NCI-H748 (cell line): ENCODE measurements around the gene STT3A.
"Not testable (repeated sequence)": the region's sequence is repeated elsewhere in the genome, so short reads cannot be mapped to it uniquely, and the experiment has no call there.

Experiments used
- DNase-seq: peaks from one replicate; lab custom pipeline; 2025; ENCODE audit not compliant: unreplicated experiment; lab: John Stamatoyannopoulos, UW

STT3A gene

DNA sequence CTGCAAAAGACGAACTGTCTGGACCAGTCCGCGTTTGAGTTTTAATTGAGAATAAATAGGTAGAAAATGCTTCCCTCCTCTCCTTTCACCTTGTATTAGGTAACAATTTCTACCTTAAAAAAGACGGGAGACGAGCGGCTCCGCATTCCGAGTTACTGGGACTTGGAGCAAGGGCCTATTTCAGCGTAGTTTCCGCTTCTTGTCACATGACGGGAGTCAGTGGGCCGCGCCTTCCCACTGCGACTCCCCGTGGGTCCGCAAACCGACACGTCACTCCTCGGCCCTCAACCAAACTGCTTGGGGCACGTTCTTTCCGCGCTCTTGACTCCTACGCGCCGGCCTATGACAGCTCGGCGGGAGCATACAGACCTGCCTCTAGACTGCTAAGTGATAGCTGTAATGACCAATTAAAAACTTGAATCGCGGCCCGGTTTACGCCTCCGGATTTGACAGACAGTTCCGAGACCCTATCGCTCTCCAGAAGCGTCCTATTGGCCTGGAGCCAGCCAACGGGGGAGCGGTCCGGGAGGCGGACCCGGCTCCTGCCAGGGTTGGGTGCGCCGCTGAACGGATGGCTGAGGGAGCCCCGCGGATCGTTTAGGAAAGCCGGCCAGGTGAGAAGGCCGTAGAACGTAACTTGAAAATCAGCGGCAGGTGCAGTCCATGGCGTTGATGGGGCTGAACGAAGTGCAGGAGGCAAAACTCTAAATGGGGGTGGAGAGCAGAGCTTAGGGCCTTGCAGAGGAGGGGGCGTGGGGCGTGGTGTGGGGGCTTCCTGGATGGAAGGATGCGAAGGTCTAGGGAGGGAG lies at the start of gene STT3A:
TSS of gene STT3A (plus strand) at position 548 of the 809 bp plus-strand sequence. CDS start 3,064 bp downstream, outside the sequence.
- DNase-seq, result peak; percentile 99

DNA sequence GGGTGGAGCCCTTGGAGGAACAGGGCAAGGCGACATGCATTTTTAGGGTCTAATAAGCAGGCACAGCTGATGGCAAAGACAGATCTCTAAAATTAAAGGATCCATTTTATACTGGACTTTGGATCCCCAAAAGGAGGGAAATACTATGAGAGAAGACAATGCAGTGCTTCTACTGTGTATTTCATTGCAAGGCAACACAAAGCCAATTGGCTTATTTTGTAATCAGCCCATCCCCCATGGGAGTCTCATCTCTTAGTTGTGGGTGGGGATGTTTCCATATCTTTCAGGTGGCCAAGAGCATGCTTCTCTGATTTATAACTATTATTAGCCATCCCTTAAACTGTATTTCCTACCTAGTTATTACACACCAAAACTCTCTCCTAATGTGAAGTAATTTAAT lies 41.9 kb upstream of the STT3A start:
- no peak for DNase-seq

DNA sequence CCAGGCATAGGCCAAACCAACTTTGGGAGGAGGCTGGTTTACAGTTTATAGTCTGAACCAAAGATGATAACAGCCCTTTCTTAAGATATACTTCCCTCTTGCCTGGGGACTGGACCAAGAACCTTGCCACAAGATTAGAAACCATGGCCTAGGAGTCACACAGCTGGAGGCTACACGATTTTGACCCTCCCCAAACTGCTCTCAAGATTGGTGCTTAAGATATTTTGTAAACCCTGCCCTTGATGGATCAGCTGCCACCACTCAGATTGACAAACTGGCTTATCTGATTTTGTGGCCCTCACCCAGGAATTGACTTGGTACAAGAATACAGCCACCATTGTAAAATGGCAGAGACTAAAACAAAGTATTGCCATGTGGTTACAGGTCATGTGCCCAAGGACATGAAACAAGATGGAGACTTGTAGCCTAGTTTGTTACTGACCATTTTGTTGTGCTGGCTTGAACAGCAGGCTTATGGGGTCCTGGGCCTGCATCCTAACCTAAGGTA lies 40.8 kb upstream of the STT3A start:
- no peak for DNase-seq

DNA sequence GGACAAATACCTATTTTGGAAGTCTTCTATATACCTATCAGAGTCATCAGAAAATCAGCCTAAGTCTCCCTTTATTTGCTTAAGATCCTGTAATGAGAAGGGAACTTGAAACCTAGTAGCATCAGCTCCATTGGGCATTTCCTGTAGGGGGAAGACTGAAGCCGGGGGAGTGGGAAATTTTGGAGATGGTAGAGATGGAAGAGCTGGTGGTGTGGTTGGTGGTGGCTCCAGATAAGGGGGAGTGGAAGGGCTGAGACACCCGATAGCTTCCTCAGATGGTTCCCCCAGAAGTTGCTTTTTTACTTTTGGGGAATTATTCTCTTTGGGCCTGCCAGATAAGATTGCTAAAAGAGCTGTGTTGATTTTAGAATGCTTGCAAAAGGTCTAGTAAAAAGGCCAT lies 39.7 kb upstream of the STT3A start:
- DNase-seq, result no peak

DNA sequence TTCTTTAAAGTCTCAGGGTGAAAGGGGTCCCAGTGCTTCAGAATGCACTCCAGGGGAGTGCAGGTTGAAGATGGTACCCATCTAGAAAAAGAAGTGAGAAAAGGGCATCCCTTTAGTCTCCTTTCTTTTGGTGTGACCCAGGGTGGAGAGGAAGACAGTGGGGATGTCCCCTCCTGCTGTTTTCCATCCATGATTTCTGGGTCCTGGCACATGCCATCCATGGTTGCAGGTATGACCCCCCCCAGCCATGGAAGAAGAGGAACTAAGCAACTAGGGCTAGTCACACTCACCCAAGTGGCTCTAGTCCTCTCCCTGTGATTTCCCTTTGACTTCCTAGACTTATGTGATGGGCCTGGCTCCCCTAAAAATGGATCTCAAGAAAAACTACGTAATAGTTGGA lies 39.3 kb upstream of the STT3A start:
- DNase-seq, result no peak

DNA sequence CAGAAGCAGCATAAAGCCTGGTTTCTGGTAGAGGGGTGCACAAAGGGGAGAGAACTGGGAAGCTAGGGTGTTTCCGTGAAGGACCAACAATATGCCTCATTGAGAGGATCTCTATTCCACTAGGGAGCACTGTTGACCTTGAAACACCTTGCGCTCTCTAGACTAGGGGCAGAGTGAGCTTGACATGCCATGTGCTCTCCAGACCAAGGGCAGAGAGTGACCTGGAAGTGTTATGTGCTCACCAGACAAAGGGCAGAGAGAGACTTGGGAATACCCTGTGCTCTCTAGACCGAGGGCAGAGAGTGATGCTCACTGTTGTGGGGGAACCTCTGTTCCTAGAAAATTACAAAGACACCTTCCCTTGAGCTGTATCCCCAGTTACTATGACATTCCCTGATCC lies 38.6 kb upstream of the STT3A start:
- no peak for DNase-seq

DNA sequence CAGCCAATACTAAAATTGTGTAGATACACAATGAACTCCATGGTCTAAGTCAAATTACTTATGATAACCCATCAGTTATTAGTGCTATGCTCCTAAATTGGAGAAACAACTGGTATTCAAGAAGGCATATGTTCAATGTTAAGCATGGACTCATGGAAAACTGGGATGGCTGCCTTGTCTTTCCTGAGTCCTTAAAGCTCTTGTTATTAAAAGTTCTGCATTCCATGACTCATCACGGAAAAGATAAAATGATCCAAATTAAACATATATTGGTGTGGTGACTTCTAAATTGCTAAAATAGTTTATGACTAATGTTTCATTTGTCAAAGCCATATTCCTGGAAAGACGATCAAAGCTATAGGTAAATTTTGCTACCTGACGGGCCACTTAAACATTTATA lies 32.8 kb upstream of the STT3A start:
- no peak for DNase-seq

DNA sequence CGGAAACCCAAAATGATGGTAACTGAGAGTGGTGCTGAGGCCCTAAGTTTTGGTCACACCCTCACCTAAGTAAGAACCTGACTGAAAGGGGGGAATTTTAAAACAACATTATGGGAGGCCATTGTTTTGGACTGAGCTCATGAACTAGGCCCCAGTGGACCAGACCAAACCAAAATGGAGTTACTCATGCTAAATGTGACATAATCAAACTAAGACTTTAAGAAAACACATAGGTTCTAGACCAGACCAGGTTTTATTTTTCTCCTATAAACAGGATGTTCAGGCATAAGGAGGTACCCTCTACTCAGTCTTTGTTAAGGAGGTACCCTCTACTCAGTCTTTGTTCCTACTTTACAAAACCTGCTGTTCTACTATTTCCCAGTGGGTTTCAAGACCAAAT lies 30.7 kb upstream of the STT3A start:
- no peak for DNase-seq

DNA sequence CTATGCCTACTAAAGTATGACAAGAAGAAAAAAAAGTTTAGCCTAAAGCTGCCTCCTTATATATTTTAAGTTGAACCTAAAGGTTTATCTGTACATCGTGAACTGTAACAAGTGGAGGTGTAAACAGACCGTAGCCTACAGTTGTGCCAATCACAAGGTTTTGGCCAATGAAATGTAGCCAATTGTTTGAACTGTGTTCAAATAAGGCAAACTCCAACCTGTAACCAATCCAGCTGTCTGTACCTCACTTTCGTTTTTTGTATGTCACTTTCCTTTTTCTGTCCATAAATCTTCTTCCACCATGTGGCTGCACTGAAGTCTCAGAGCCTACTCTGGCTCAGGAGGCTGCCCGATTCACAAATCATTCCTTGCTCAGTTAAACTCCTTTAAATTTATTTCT lies 30.2 kb upstream of the STT3A start:
- DNase-seq, result no peak

DNA sequence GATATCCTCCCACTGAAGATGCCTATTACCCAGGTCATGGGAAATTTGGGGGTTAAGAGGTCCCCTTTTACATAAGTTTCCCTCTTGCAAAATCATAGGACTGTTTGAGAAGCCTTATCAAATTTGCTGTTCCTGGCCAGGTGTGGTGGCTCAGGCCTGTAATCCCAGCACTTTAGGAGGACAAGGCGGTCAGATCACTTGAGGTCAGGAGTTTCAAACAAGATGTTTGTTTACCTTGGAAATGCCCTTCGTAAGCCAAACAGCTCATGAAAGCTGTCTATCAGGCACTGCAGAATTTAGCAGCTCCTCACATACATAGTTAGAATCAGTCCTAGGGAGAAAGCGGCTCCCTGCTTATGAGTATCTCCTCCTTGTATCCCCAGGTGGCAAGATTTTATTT lies 28.3 kb upstream of the STT3A start:
- DNase-seq, result no peak

DNA sequence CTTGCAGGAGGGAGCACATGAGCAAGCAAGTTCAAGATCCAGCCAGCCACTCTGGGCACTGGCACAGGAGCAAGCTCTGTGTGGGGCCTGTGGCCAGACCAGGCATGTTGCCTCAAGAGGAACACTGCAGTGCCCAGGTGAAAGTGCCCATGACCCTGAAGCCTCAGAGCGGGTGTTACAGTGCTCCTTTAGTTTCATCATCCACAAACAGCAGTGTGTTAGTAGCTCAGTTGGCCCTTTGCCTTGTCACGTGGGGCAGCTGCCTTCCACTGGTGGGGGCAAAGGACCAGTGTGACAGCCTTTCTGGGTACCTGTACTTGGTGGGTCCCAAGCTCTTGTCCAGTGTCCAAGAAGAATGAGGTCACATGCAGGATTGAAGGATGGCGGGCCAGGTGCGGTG lies 26.4 kb upstream of the STT3A start:
- no peak for DNase-seq

DNA sequence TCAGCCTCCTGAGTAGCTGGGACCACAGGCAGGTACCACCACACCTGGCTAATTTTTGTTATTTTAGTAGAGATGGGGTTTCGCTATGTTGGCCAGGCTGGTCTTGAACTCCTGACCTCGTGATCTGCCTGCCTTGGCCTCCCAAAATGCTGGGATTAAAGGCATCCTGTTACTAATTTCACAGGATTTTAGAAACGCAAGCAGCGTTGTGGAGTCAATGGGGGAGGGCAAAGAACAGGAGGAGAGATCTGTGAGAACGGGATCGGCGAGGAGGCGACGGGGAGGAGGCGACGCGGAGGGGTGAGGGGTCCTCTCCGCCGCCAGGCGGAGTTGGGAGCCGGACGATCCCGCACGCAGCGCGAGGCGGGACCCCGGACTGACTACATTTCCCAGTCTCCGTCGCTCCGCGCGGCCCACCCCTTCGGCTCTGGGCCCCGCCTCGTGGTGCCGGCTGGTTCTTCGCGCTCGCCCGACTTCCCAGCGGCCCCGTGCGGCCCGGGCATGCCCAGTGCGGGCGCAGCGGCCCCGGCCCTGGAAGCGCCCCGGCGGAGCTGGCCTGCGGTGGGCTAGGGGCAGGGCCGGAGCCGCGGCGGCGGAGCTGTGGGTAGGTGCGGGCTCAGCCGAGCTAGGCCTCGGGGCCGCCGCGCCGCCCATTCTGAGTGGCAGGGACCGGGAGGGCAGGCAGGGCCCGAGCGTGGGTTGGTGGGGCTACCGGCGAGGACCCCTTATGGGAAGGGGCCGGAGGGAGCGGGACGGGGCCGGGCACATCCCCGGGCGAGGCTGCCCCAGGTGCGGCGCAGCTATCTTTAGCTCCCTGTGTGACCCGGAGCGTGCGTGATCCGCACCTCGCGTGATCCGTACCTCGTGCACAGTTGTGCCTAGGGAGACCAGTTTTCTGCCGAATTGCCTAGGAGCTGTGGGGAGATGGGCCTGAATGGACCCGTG lies 23.4 kb upstream of the STT3A start, which contains the start of gene EI24:
TSS of gene EI24 (plus strand) at position 508 of the 945 bp plus-strand sequence. CDS start 3,051 bp downstream, outside the sequence.
- DNase-seq, result peak; percentile 87

DNA sequence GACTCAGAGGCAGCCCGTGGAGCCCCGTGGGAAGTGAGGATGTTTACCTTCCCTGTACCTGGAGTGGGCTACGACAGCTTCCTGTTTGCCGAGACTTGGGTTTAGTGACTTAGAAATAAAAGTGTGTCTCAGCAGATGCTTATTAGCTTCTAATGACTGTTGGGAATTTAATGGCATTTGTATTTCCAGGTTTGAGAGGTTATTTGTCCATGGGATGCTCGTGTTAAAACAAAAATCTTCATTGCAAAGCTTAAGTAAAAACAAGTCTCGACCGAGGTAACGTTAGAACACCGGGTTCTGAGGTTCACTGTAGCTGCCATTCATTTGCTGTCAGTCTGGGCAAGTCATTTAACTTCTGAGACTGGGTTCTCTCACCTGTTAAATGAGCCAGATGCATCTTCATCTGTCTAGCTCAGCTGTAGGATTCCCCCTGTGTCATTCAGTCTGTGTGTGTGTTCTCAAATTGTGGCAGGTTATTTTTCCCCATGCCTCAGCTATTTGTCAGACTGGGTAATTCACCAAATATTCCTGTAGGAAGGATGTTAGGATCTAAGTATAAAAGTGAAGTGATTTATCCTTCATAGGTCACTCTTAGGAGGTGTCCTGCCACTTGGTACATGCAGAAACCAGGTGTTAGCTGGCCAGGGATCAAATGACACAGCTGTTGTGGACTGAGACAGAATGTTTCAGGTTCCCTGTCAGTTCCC lies 22.6 kb upstream of the STT3A start:
- peak; percentile 22 for DNase-seq

DNA sequence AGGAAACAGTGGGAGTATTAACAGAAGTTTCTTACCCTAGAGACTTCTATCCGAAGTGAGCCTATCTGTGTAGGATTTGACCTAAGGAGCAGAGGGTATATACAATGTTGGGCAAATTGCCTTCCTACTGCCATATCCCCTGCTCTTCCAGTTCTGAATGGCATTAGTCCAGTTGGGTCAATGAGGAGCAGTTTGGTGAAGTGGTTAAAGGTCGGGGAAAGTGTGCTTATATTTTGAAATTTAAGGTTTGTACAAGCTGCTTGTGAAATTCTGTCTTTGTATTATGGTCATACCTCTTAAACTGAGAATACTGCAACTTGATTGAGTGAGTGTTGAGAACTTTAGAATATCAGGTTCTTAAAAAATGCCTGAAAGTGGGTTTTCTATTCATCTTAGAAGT lies 21.7 kb upstream of the STT3A start:
- DNase-seq, result no peak

DNA sequence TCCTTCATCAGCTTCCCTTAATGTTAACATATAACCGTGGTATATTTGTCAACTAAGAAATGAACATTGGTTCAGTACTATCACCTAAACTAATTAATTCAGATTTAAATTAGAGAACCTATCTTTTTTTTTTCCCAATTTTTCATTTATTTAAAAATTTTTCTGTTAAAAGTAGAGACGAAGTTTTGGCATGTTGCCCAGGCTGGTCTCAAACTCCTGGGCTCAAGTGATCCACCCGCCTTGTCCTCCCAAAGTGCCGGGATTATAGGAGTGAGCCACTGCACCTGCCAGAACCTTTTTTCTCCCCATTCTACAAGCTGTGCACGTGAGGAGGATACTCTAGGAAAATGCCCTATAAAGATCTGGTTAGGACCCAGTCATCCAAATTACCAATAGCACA lies 19.7 kb upstream of the STT3A start:
- no peak for DNase-seq

DNA sequence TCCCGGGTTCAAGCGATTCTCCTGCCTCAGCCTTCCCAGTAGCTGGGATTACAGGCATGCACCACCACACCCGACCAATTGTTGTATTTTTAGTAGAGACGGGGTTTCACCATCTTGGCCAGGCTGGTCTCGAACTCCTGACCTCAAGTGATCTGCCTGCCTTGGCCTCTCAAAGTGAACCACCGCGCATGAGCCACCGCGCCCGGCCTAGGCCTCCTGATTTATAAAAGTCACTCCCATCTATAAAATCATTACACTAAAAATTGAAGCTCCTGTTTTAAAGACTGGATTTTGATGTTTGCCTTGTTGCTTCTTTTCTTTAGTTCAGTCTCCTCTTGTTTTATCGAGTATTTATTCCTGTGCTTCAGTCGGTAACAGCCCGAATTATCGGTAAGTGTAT lies 15.5 kb upstream of the STT3A start:
- DNase-seq, result not testable (repeated sequence)

DNA sequence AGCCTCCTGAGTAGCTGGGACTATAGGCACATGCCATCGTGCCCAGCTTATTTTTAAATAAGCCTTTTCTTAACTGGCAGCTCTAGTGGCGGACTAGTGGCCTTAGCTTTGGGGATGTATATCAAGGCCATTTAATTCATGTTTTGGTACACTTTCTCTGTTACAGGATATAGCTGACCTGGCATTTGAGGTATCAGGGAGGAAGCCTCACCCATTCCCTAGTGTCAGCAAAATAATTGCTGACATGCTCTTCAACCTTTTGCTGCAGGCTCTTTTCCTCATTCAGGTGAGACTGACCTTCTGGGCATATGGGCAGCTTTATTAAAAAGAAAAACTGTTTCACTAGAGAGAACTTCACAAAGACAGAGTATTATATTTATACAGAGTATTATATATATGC lies 13.9 kb upstream of the STT3A start:
- no peak for DNase-seq

DNA sequence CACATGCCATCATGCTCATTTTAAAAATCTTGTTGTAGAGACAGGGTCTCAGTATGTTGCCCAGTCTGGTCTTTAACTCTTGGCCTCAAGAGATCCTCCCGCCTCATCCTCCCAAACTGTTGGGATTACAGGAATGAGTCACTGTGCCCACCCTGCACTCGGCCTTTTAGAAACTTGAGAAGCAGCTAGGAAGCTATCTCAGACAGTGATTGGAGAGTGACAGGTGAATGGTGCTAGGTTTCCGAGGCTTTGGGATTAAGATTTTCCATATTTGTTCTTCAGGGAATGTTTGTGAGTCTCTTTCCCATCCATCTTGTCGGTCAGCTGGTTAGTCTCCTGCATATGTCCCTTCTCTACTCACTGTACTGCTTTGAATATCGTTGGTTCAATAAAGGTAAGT lies 12.8 kb upstream of the STT3A start:
- DNase-seq, result no peak

DNA sequence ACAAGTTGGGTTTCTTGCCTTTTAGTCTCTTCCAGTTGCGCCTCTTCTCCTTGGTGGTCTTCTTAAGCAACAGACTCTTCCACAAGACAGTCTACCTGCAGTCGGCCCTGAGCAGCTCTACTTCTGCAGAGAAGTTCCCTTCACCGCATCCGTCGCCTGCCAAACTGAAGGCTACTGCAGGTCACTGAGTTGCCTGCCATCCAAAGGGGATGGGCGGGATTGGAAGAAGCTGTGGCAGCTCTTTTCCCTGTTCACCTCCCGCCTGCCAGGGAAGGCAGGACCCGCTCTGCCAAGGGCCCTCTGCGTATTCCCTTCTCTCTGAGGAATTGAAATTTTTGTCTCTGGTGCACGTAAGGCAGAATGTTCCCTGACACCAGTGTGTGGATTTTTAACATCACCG lies 9.2 kb upstream of the STT3A start:
- DNase-seq, result no peak

DNA sequence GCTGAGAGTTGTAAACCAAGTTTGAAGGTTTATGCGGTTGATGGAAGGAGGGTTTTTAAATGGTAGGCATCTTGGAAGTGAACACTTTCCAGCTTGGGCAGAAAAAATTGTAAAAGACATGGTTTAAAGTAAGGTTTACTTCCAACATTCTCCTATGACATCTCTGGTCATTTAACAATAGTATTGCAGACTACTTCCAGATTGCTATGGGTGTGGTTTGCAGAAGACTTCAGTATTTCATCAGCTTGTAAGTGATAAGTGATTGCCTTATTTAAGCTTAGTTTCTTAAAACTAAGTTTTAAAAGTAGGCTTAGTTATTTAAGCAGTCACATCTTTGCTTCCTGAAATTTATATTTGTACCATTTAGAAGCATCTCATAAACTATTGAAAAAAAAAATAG lies 7.2 kb upstream of the STT3A start:
- no peak for DNase-seq

DNA sequence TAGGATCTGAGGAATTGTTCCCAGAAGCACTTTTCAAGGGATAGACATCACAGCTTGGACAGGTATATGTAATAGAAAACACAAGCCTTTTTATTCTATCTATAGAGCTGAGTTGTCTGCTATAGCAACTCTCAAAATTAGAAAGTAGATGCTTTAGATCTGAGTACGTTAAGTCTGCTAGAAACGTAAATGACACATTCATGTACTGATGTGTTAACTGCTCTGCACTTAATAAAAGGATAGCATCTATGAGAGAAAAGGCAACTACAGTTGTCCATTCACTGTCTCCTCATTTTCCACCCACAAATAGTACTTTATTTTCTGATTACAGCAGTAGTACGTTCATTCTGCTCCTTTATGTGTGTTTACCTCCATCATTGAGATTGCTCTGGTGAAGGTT lies 6.0 kb upstream of the STT3A start:
- no peak for DNase-seq
